ENCODE measurements around the gene SESTD1. TPM values are rescaled to one million over a fixed set of nuclear protein-coding genes. Genes with fewer than 3 reads are reported as not detected.

Gene SESTD1
- total RNA-seq, 1 donor from 2014 or later, result 15.3 TPM

GRCh38 chr2:179195141-179195540 lies 69.5 kb downstream of the SESTD1 start:
- Histone ChIP-seq H3K36me3 (ENCODE audit: control insufficient read depth, insufficient read depth, low read length) (no peaks in the 10 kb centered on the region), H3K4me3 (ENCODE audit: low read depth, low read length) (no peak overlapping the region), H3K27me3 (ENCODE audit: control insufficient read depth, insufficient read depth, low read length) (no peaks in the 10 kb centered on the region)
- DNase-seq (ENCODE audit: low read depth) (no peak), FAIRE-seq (no peak)
- TF ChIP-seq, protein P1, sequence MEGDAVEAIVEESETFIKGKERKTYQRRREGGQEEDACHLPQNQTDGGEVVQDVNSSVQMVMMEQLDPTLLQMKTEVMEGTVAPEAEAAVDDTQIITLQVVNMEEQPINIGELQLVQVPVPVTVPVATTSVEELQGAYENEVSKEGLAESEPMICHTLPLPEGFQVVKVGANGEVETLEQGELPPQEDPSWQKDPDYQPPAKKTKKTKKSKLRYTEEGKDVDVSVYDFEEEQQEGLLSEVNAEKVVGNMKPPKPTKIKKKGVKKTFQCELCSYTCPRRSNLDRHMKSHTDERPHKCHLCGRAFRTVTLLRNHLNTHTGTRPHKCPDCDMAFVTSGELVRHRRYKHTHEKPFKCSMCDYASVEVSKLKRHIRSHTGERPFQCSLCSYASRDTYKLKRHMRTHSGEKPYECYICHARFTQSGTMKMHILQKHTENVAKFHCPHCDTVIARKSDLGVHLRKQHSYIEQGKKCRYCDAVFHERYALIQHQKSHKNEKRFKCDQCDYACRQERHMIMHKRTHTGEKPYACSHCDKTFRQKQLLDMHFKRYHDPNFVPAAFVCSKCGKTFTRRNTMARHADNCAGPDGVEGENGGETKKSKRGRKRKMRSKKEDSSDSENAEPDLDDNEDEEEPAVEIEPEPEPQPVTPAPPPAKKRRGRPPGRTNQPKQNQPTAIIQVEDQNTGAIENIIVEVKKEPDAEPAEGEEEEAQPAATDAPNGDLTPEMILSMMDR (IDR thresholded peaks at IDR 0.05; ENCODE audit: insufficient read depth, low read length, severe bottlenecking), result no peak

DNA sequence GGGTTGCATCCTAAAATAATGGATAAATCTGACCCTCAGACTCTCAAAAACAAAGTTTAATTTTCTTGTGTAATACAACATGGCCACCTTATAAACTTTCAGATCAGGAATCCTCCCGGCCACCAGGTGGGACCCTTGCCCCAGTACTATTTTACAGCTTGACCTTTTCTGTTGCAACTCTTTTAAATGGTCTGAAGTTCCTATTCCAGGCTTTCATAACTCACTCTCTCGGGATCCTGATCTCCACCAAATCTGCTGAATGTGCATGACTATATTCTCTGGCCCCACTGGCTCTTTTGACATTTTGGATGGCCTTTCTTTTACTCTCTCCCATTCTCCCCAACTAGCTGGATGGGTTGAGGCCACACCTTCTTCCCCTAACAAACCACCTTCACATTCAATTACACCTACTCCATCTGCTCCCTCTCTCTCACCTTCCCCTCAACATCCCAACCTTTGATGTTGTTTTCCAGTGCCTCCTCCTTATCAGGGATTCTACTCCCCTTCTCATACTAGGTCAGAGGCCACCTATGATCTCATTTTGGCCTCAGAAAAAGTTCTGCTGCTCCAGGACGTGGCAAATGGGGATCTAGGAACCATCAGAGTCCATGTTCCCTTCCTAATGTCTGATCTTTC lies 70.8 kb downstream of the SESTD1 start:
- DNase-seq (ENCODE audit: low read depth) (no peak), FAIRE-seq (no peak)
- no peak overlapping the region for H3K4me3 ChIP-seq (ENCODE audit: low read depth, low read length)
- no peaks in the 10 kb centered on the region for H3K27me3 ChIP-seq (ENCODE audit: control insufficient read depth, insufficient read depth, low read length)
- H3K36me3 ChIP-seq (ENCODE audit: control insufficient read depth, insufficient read depth, low read length), result no peaks in the 10 kb centered on the region
- TF ChIP-seq, protein P1 (IDR thresholded peaks at IDR 0.05; ENCODE audit: insufficient read depth, low read length, severe bottlenecking), result no peak

- TF ChIP-seq, protein P1 (IDR thresholded peaks at IDR 0.05; ENCODE audit: insufficient read depth, low read length, severe bottlenecking), result no peak
- Histone ChIP-seq H3K4me3 (ENCODE audit: low read depth, low read length) (no peak overlapping the region), H3K36me3 (ENCODE audit: control insufficient read depth, insufficient read depth, low read length) (no peaks in the 10 kb centered on the region), H3K27me3 (ENCODE audit: control insufficient read depth, insufficient read depth, low read length) (no peaks in the 10 kb centered on the region)
- DNase-seq (ENCODE audit: low read depth) (no peak), FAIRE-seq (no peak)
Measured at GRCh38 chr2:179191110-179191509, 73.5 kb downstream of the SESTD1 start.

DNA sequence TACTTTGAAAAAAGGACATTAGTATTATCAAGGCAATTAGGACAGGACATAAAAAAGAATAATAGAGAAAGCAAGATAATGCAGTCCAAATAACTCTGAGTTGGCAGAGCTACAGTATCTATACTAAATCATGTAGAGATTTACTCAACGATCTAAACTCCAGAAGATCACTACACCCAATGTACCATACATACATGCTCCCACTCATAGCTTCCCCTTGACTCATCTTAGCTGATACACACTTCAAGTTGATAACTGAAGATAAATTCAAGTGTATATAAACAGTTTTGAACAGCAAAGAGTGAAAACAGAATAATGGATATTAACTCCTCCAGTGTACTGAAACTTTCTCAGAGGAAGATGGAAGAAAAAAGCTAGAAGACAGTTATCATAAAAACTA lies 78.5 kb downstream of the SESTD1 start:
- no peak overlapping the region for H3K4me3 ChIP-seq (ENCODE audit: low read depth, low read length)
- TF ChIP-seq, protein P1 (IDR thresholded peaks at IDR 0.05; ENCODE audit: insufficient read depth, low read length, severe bottlenecking), result no peak
- H3K27me3 ChIP-seq (ENCODE audit: control insufficient read depth, insufficient read depth, low read length), result no peaks in the 10 kb centered on the region
- FAIRE-seq (no peak), DNase-seq (ENCODE audit: low read depth) (peak; percentile 46)
- no peaks in the 10 kb centered on the region for H3K36me3 ChIP-seq (ENCODE audit: control insufficient read depth, insufficient read depth, low read length)

- FAIRE-seq, result no peak
- TF ChIP-seq, protein P1 (IDR thresholded peaks at IDR 0.05; ENCODE audit: insufficient read depth, low read length, severe bottlenecking), result no peak
- no peak overlapping the region for H3K4me3 ChIP-seq (ENCODE audit: low read depth, low read length)
- no peak for DNase-seq (ENCODE audit: low read depth)
- no peaks in the 10 kb centered on the region for H3K36me3 ChIP-seq (ENCODE audit: control insufficient read depth, insufficient read depth, low read length)
- no peaks in the 10 kb centered on the region for H3K27me3 ChIP-seq (ENCODE audit: control insufficient read depth, insufficient read depth, low read length)
Measured at GRCh38 chr2:179184610-179185009, 80.0 kb downstream of the SESTD1 start.

GRCh38 chr2:179181002-179181401 lies 83.6 kb downstream of the SESTD1 start:
- H3K36me3 ChIP-seq (ENCODE audit: control insufficient read depth, insufficient read depth, low read length), result no peaks in the 10 kb centered on the region
- FAIRE-seq, result no peak

More at GRCh38 chr2:179181002-179181401, 83.6 kb downstream of the SESTD1 start:
- no peak overlapping the region for H3K4me3 ChIP-seq (ENCODE audit: low read depth, low read length)
- TF ChIP-seq, protein P1 (IDR thresholded peaks at IDR 0.05; ENCODE audit: insufficient read depth, low read length, severe bottlenecking), result no peak
- H3K27me3 ChIP-seq (ENCODE audit: control insufficient read depth, insufficient read depth, low read length), result no peaks in the 10 kb centered on the region
- DNase-seq (ENCODE audit: low read depth), result no peak

All from bronchial epithelial cell (primary cell).